ENCODE results near the gene DDAH1.

The DDAH1 gene

GRCh38 chr1:85409516-85409915, 55.4 kb downstream of the DDAH1 start:
- no peak for FAIRE-seq
- TF ChIP-seq SPI1 (IDR thresholded peaks at IDR 0.05; ENCODE audit: low read depth, low read length) (no peak), POU2F2 (IDR thresholded peaks at IDR 0.05; ENCODE audit: low read depth, low read length) (no peak), POLR2A (IDR thresholded peaks at IDR 0.05; ENCODE audit: low read depth, low read length) (no peak), POLR2AphosphoS5 (IDR thresholded peaks at IDR 0.05; ENCODE audit: low read depth, low read length) (no peak), PAX5 (IDR thresholded peaks at IDR 0.05; ENCODE audit: insufficient read depth, low read length, severe bottlenecking) (no peak), TAF1 (IDR thresholded peaks at IDR 0.05; ENCODE audit: low read depth, low read length) (no peak)

GRCh38 chr1:85407746-85408377, 57.1 kb downstream of the DDAH1 start:
- DNase-seq (ENCODE audit: insufficient read length, low spot score) (no peak), FAIRE-seq (no peak)
- TF ChIP-seq SPI1 (IDR thresholded peaks at IDR 0.05; ENCODE audit: low read depth, low read length) (no peak), PAX5 (IDR thresholded peaks at IDR 0.05; ENCODE audit: insufficient read depth, low read length, severe bottlenecking) (no peak), POU2F2 (IDR thresholded peaks at IDR 0.05; ENCODE audit: low read depth, low read length) (no peak)

More at GRCh38 chr1:85409516-85409915, 55.4 kb downstream of the DDAH1 start:
- no peak for DNase-seq (ENCODE audit: insufficient read length, low spot score)

GRCh38 chr1:85406887-85407533, 57.9 kb downstream of the DDAH1 start:
- FAIRE-seq, result no peak
- TF ChIP-seq POU2F2 (IDR thresholded peaks at IDR 0.05; ENCODE audit: low read depth, low read length) (no peak), PAX5 (IDR thresholded peaks at IDR 0.05; ENCODE audit: insufficient read depth, low read length, severe bottlenecking) (no peak), POLR2A (IDR thresholded peaks at IDR 0.05; ENCODE audit: low read depth, low read length) (no peak), SPI1 (IDR thresholded peaks at IDR 0.05; ENCODE audit: low read depth, low read length) (no peak), TAF1 (IDR thresholded peaks at IDR 0.05; ENCODE audit: low read depth, low read length) (no peak), POLR2AphosphoS5 (IDR thresholded peaks at IDR 0.05; ENCODE audit: low read depth, low read length) (no peak)
- no peak for DNase-seq (ENCODE audit: insufficient read length, low spot score)

- no peak for DNase-seq (ENCODE audit: insufficient read length, low spot score)
- no peak for FAIRE-seq
- TF ChIP-seq SPI1 (IDR thresholded peaks at IDR 0.05; ENCODE audit: low read depth, low read length) (no peak), PAX5 (IDR thresholded peaks at IDR 0.05; ENCODE audit: insufficient read depth, low read length, severe bottlenecking) (no peak), POLR2AphosphoS5 (IDR thresholded peaks at IDR 0.05; ENCODE audit: low read depth, low read length) (no peak), POU2F2 (IDR thresholded peaks at IDR 0.05; ENCODE audit: low read depth, low read length) (no peak), POLR2A (IDR thresholded peaks at IDR 0.05; ENCODE audit: low read depth, low read length) (no peak), TAF1 (IDR thresholded peaks at IDR 0.05; ENCODE audit: low read depth, low read length) (no peak)
Measured at GRCh38 chr1:85406081-85406480, 58.9 kb downstream of the DDAH1 start.

GRCh38 chr1:85404408-85404807, 60.6 kb downstream of the DDAH1 start:
- DNase-seq (ENCODE audit: insufficient read length, low spot score) (no peak), FAIRE-seq (no peak)
- no peak for TF ChIP-seq SPI1 (IDR thresholded peaks at IDR 0.05; ENCODE audit: low read depth, low read length)
- TF ChIP-seq POLR2A (IDR thresholded peaks at IDR 0.05; ENCODE audit: low read depth, low read length), result no peak
- no peak for TF ChIP-seq POU2F2 (IDR thresholded peaks at IDR 0.05; ENCODE audit: low read depth, low read length)
- TF ChIP-seq TAF1 (IDR thresholded peaks at IDR 0.05; ENCODE audit: low read depth, low read length), result no peak
- TF ChIP-seq PAX5 (IDR thresholded peaks at IDR 0.05; ENCODE audit: insufficient read depth, low read length, severe bottlenecking), result no peak

GRCh38 chr1:85398391-85399064, 66.4 kb downstream of the DDAH1 start:
- FAIRE-seq (no peak), DNase-seq (ENCODE audit: insufficient read length, low spot score) (no peak)
- TF ChIP-seq TAF1 (IDR thresholded peaks at IDR 0.05; ENCODE audit: low read depth, low read length) (no peak), POLR2AphosphoS5 (IDR thresholded peaks at IDR 0.05; ENCODE audit: low read depth, low read length) (no peak), PAX5 (IDR thresholded peaks at IDR 0.05; ENCODE audit: insufficient read depth, low read length, severe bottlenecking) (no peak), SPI1 (IDR thresholded peaks at IDR 0.05; ENCODE audit: low read depth, low read length) (no peak), POU2F2 (IDR thresholded peaks at IDR 0.05; ENCODE audit: low read depth, low read length) (no peak), POLR2A (IDR thresholded peaks at IDR 0.05; ENCODE audit: low read depth, low read length) (no peak)

- DNase-seq (ENCODE audit: insufficient read length, low spot score) (no peak), FAIRE-seq (no peak)
Measured at GRCh38 chr1:85397490-85398032, 67.4 kb downstream of the DDAH1 start.

GRCh38 chr1:85396194-85396593, 68.8 kb downstream of the DDAH1 start:
- DNase-seq (ENCODE audit: insufficient read length, low spot score) (no peak), FAIRE-seq (peak; percentile 16)
- TF ChIP-seq POU2F2 (IDR thresholded peaks at IDR 0.05; ENCODE audit: low read depth, low read length) (no peak), SPI1 (IDR thresholded peaks at IDR 0.05; ENCODE audit: low read depth, low read length) (no peak), TAF1 (IDR thresholded peaks at IDR 0.05; ENCODE audit: low read depth, low read length) (no peak), POLR2A (IDR thresholded peaks at IDR 0.05; ENCODE audit: low read depth, low read length) (no peak), POLR2AphosphoS5 (IDR thresholded peaks at IDR 0.05; ENCODE audit: low read depth, low read length) (no peak), PAX5 (IDR thresholded peaks at IDR 0.05; ENCODE audit: insufficient read depth, low read length, severe bottlenecking) (no peak)

More at GRCh38 chr1:85397490-85398032, 67.4 kb downstream of the DDAH1 start:
- TF ChIP-seq POLR2A (IDR thresholded peaks at IDR 0.05; ENCODE audit: low read depth, low read length) (no peak), POLR2AphosphoS5 (IDR thresholded peaks at IDR 0.05; ENCODE audit: low read depth, low read length) (no peak), POU2F2 (IDR thresholded peaks at IDR 0.05; ENCODE audit: low read depth, low read length) (no peak), SPI1 (IDR thresholded peaks at IDR 0.05; ENCODE audit: low read depth, low read length) (no peak), PAX5 (IDR thresholded peaks at IDR 0.05; ENCODE audit: insufficient read depth, low read length, severe bottlenecking) (no peak), TAF1 (IDR thresholded peaks at IDR 0.05; ENCODE audit: low read depth, low read length) (no peak)

GRCh38 chr1:85394130-85394529, 70.8 kb downstream of the DDAH1 start:
- TF ChIP-seq POU2F2 (IDR thresholded peaks at IDR 0.05; ENCODE audit: low read depth, low read length) (no peak), SPI1 (IDR thresholded peaks at IDR 0.05; ENCODE audit: low read depth, low read length) (no peak), POLR2A (IDR thresholded peaks at IDR 0.05; ENCODE audit: low read depth, low read length) (no peak), PAX5 (IDR thresholded peaks at IDR 0.05; ENCODE audit: insufficient read depth, low read length, severe bottlenecking) (no peak), TAF1 (IDR thresholded peaks at IDR 0.05; ENCODE audit: low read depth, low read length) (no peak), POLR2AphosphoS5 (IDR thresholded peaks at IDR 0.05; ENCODE audit: low read depth, low read length) (no peak)
- no peak for DNase-seq (ENCODE audit: insufficient read length, low spot score)
- no peak for FAIRE-seq

Measured in GM12891 (cell line).